ENCODE measurements around the gene CGB1. TPM values are rescaled to one million over a fixed set of nuclear protein-coding genes. Genes with fewer than 3 reads are reported as not detected.

The CGB1 gene
- total and polyA plus RNA-seq, 2 of the 8 experiments (the other 6 are each of a cell fraction or from before 2014, with no cell fraction given) = not detected

GRCh38 chr19:48987323-48987722, 49.4 kb downstream of the CGB1 start:
- CTCF ChIA-PET (ENCODE audit: partially characterized antibody) = interaction anchor here (0.7 to 1.9 kb wide), 7 partner anchors 11 to 324 kb away, joined by 3 to 12 read pairs (median 4); no protein-coding TSS in a partner anchor
- Histone ChIP-seq H3K4me3 (ENCODE audit: extremely low read depth in 1 of 4, insufficient read depth in 2 of 4, low read depth in 3 of 4, low read length in 4 of 4) (no peak overlapping the region), H4K20me1 (replicated peaks in 1 of 2; ENCODE audit: control insufficient read depth in 1 of 2, insufficient read depth in 2 of 2, low read length in 2 of 2) (peaks cover 0 to 10% of the 10 kb centered on the region in 2 experiments), H3K79me1 (ENCODE audit: low read depth, low read length) (peaks cover 4% of the 10 kb centered on the region), H3K23ac (ENCODE audit: insufficient read length) (no peak overlapping the region), H3K4ac (replicated peaks; ENCODE audit: insufficient read length, low read depth, low read length) (no peak overlapping the region), H3K79me2 (ENCODE audit: control insufficient read depth in 1 of 2, insufficient read depth in 2 of 2, low read length in 2 of 2) (peaks cover 0 to 7% of the 10 kb centered on the region in 2 experiments; a peak in 1 of 4 replicates), H4K5ac (ENCODE audit: insufficient read length, low read depth, low read length) (no peak overlapping the region), H4K8ac (ENCODE audit: extremely low read depth, insufficient read depth, low read length) (no peak overlapping the region), H2BK12ac (ENCODE audit: low read depth, low read length) (no peak overlapping the region), H3K18ac (ENCODE audit: extremely low read depth, low read length) (no peak overlapping the region), H3K14ac (ENCODE audit: insufficient read length) (no peak overlapping the region), H2BK20ac (ENCODE audit: low read length) (no peak overlapping the region), H2AFZ (ENCODE audit: low read length) (no peak overlapping the region), H2BK5ac (ENCODE audit: low read depth, low read length) (no peak overlapping the region), H3K27me3 (replicated peaks in 1 of 4; ENCODE audit: control insufficient read depth in 3 of 4, extremely low read depth in 1 of 4, insufficient read depth in 3 of 4, low read length in 3 of 4) (no peaks in the 10 kb centered on the region), H3K27ac (ENCODE audit: low read depth, low read length) (no peak overlapping the region), H2BK120ac (replicated peaks; ENCODE audit: low read depth, low read length) (no peak overlapping the region), H3K4me2 (ENCODE audit: insufficient read depth in 1 of 2, low read depth in 2 of 2, low read length in 2 of 2) (no peak overlapping the region), H3K56ac (replicated peaks; ENCODE audit: insufficient read length, low read depth, low read length) (no peak overlapping the region), H3K9me3 (ENCODE audit: insufficient read depth in 2 of 2, low read depth in 1 of 2, low read length in 1 of 2) (no peaks in the 10 kb centered on the region), H3K9ac (replicated peaks in 1 of 4; ENCODE audit: extremely low read depth in 1 of 4, low read depth in 3 of 4, low read length in 3 of 4) (no peak overlapping the region), H3K4me1 (replicated peaks in 1 of 4; ENCODE audit: control insufficient read depth in 3 of 4, insufficient read depth in 4 of 4, low read length in 3 of 4) (peaks cover 0 to 1% (median 0%) of the 10 kb centered on the region in 4 experiments; a peak in 2 of 7 replicates), H2BK15ac (ENCODE audit: low read length) (no peak overlapping the region), H2AK5ac (ENCODE audit: low read depth, low read length) (no peak overlapping the region), H3K23me2 (ENCODE audit: low read depth, low read length) (no peaks in the 10 kb centered on the region; the same call in 1 of the 2 replicates), H3K36me3 (ENCODE audit: control insufficient read depth in 2 of 4, insufficient read depth in 4 of 4, low read length in 3 of 4) (peaks cover 3 to 34% (median 10%) of the 10 kb centered on the region in 4 experiments; a peak in 5 of 8 replicates), H4K91ac (replicated peaks; ENCODE audit: insufficient read length, low read length) (no peak overlapping the region)
- POLR2A ChIA-PET (ENCODE audit: partially characterized antibody) = interaction anchor here (0.6 to 1.7 kb wide), 5 partner anchors 12 to 115 kb away, joined by 3 to 5 read pairs (median 4); partner anchors contain the start of genes FTL and PPP1R15A
- 81% methylated on average over 7 of the region's 7 CpGs; no CpG with 5 or more reads in 1 of the 2 experiments for WGBS, 2 experiments (ENCODE audit: extremely low coverage in 1 of 2, insufficient coverage in 1 of 2, insufficient read length in 1 of 2, insufficient replicate concordance in 2 of 2, low coverage in 1 of 2, low lambda C conversion rate in 2 of 2, missing lambda C conversion rate in 1 of 2)
- FAIRE-seq (no peak), DNase-seq (ENCODE audit: low read depth in 1 of 2, low spot score in 2 of 2) (no peak)
- no peak for TF ChIP-seq USF2 (IDR thresholded peaks at IDR 0.05; ENCODE audit: low read length)
- no peak for TF ChIP-seq ATF2 (IDR thresholded peaks at IDR 0.05; ENCODE audit: low read length)
- no peak for TF ChIP-seq TBP (IDR thresholded peaks at IDR 0.05; ENCODE audit: low read depth, low read length)
- no peak for TF ChIP-seq POU5F1 (IDR thresholded peaks at IDR 0.05; ENCODE audit: low read depth, low read length)
- TF ChIP-seq SP1 (IDR thresholded peaks at IDR 0.05; ENCODE audit: low read depth, low read length) = no peak
- no peak for TF ChIP-seq YY1 (IDR thresholded peaks at IDR 0.05; ENCODE audit: low read depth, low read length)

Measured in H1 (cell line).